HG02938 (cell line): Measurements from ENCODE around the gene COQ5.
A peak's percentile ranks its signal among the peaks of the same experiment; 100 is the strongest.

Source experiments
- ATAC-seq: cut with Tn5 transposase; IDR thresholded peaks from one replicate; pipeline ENCODE4 v1.9.1; 2021; ENCODE audit warnings: mild to moderate bottlenecking, moderate library complexity; ENCODE audit not compliant: unreplicated experiment

Gene COQ5

GRCh38 chr12:120485961-120486881 is 42.7 kb downstream of the COQ5 start:
- no peak for ATAC-seq

GRCh38 chr12:120483621-120484020 is 45.3 kb downstream of the COQ5 start:
- no peak for ATAC-seq

DNA sequence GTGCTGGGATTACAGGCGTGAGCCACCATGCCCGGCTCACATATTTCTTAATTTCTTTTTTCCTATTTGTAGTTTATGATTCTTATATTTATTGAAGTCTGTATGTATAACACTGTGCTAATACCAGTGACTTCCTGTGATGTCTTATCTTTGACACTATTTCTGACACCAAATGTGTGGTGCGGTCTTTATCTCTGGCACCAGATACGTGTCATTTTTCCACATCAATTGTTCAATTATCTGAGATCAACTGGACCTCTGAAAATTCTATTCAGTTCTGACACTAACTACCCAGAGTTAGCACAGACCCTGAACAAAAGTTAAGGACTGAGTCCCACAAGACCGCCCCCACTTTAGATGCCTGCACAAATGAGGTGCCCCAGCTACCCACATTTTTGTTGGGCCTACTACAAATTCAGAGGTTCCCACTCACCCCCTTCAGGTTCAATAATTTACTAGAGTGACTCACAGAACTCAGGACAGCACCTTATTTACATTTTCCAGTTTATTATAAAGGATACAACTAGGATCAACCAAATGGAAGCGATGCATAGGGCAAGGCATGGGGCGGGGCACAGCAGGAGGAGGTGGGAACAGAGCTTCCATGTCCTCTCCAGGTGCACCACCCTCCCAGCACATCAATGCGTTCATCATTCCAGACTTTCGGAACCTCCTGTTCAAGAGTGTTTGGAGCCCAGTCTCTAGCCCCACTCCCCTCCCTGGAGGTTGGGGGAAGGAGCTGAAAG is 47.8 kb downstream of the COQ5 start:
- ATAC-seq, result no peak

- no peak for ATAC-seq
These were observed 48.7 kb downstream of the COQ5 start for GRCh38 chr12:120480211-120480610.

- no peak for ATAC-seq
These were observed 49.5 kb downstream of the COQ5 start for GRCh38 chr12:120479458-120479857.

- no peak for ATAC-seq
These were observed 53.3 kb downstream of the COQ5 start for GRCh38 chr12:120475643-120476042.

- no peak for ATAC-seq
These were observed 54.4 kb downstream of the COQ5 start for GRCh38 chr12:120474616-120474960.

DNA sequence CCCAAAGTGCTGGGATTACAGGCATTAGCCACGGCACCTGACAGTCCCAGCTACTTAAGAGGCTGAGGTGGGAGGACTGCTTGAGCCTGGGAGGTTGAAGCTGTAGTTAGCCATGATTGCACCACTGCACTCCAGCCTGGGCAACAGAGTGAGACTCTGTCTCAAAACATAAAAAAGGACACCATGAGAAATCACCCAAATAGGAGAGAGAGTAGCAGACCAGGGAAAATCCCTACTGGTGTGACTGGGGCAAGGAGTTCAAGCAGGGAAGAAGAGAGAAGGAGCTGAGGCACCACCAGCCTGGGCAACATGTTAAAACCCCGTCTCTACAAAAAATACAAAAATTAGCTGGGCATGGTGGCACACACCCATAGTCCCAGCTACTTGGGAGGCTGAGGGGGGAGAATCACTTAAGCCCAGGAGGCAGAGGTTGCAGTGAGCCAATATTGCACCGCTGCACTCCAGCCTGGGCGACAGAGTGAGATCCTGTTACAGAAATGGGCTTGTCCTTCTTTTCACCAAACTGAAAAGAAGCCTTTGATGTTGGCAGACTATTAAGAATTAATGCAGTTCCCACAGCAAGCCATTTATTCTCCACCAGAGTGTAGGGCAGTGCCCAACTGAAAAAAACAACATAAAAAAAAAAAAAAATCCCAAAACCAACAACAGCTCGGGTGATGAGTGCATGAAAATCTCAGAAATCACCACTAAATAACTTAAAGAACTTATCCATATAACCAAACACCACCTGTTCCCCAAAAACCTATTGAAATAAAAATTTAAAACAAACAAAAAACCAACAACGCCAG is 54.9 kb downstream of the COQ5 start:
- ATAC-seq, result no peak

DNA sequence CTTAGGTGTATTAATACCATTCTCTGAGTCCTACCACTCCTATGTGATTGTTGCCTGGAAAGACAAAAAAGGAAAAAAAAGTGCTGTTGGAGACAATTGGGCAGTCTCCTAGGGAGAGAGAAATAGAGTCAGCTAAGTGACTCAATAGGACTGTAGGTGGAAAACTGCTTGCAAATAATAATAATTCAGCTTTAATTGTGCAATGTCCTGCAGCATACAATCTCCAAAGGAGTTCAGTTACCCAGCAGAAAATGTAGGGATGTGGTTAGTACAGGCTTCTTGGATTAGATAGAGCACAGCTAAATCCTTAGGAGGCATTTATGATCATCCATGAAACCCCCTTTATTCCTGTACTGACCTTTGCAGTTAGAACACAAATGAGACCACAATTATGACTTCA is 56.4 kb downstream of the COQ5 start:
- no peak for ATAC-seq

- peak; percentile 28 for ATAC-seq
These were observed 58.7 kb downstream of the COQ5 start for GRCh38 chr12:120470150-120470784.

- ATAC-seq, result peak; percentile 74
These were observed 59.4 kb downstream of the COQ5 start, which contains the start of gene SRSF9 for GRCh38 chr12:120469450-120470149. Gene SRSF9 (minus strand): TSS chr12:120469748. CDS start chr12:120469609, 139 bp downstream.

DNA sequence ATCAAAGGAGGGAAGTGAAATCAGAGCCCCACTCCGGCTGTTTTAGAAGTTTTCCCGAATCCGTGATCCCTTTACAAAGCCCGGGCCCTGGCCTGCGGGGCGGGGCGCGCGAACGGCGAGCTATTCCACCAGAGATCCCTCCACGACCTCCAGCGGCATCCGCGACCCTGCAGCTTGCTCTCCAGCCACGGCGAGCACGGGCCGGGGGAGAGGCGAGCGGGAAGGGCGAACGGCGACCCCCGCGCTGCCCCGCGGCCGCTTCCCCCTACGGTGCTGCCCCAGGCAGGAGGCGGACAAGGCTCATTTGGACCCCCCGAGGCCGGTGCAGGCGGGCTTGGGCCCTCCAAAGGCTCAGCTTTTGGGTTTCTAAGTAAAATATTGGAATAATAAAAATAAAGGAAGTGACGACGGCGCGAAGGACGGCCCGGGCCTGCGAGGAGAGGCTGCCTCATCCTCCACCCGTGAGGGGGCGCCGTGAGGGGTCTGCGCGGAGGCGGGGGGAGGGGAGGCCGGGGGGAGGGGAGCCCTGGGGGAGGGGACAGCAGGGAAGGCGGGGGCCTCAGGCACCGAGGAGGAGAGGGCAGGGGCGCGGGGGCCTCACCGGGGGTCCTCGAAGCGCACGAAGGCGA is 60.0 kb downstream of the COQ5 start:
- ATAC-seq, result peak; percentile 31

- no peak for ATAC-seq
These were observed 60.6 kb downstream of the COQ5 start for GRCh38 chr12:120468325-120468820.

- no peak for ATAC-seq
These were observed 61.5 kb downstream of the COQ5 start for GRCh38 chr12:120467439-120467838.

GRCh38 chr12:120466560-120467315 is 62.2 kb downstream of the COQ5 start:
- no peak for ATAC-seq

- ATAC-seq, result no peak
These were observed 63.2 kb downstream of the COQ5 start for GRCh38 chr12:120465756-120466155.

GRCh38 chr12:120463712-120464111 is 65.2 kb downstream of the COQ5 start:
- no peak for ATAC-seq

DNA sequence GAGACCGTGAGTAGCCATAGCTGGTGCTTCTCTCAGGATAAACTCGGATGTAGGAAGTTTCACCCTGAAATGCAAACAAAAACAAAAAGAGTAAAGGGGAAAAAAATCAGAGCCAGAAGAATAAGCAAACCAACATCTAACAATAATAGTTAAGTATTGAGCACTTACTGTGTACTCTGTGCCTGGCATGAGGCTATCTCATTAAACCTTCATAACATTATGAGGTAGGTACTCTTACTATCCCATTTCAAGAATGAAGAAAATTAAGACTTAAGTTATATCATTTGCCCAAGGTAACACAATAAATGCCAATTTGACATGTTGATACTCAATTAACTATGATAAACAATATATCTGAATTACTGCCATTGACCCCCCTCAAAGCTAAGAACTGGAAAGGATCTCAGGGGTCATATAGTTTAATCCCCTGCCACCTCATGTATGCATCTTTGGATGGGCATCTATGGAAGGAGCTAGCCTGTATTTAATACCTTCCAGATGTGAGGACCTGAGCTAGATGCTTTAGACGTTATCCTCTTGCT is 66.8 kb downstream of the COQ5 start:
- ATAC-seq, result no peak
